ENCODE measurements around the gene ZFAND2A. TPM values are rescaled to one million over a fixed set of nuclear protein-coding genes. Genes with fewer than 3 reads are reported as not detected.
"Not testable (repeated sequence)": the region's sequence is repeated elsewhere in the genome, so short reads cannot be mapped to it uniquely, and the experiment has no call there.

Gene ZFAND2A
- total RNA-seq, 1 experiment from 2014 or later = 23.5 TPM

GRCh38 chr7:1119201-1119600 lies 40.8 kb downstream of the ZFAND2A start:
- DNase-seq (ENCODE audit: low read depth, low spot score) = no peak
- in situ Hi-C loops (cut with HindIII; ENCODE audit: low pct_unique_long_range_greater_than_20kb, low sequenced_read_pairs) = no loop called here

- in situ Hi-C loops (cut with HindIII; ENCODE audit: low pct_unique_long_range_greater_than_20kb, low sequenced_read_pairs) = no loop called here
- no peak for DNase-seq (ENCODE audit: low read depth, low spot score)
Measured at GRCh38 chr7:1117321-1117928, 42.6 kb downstream of the ZFAND2A start.

- DNase-seq (ENCODE audit: low read depth, low spot score); in situ Hi-C loops (cut with HindIII; ENCODE audit: low pct_unique_long_range_greater_than_20kb, low sequenced_read_pairs): not testable (repeated sequence)
Measured at GRCh38 chr7:1116383-1117008, 43.5 kb downstream of the ZFAND2A start.

- DNase-seq (ENCODE audit: low read depth, low spot score); in situ Hi-C loops (cut with HindIII; ENCODE audit: low pct_unique_long_range_greater_than_20kb, low sequenced_read_pairs): not testable (repeated sequence)
Measured at GRCh38 chr7:1115171-1116045, 44.6 kb downstream of the ZFAND2A start.

GRCh38 chr7:1114505-1114904 lies 45.5 kb downstream of the ZFAND2A start:
- no peak for DNase-seq (ENCODE audit: low read depth, low spot score)
- in situ Hi-C loops (cut with HindIII; ENCODE audit: low pct_unique_long_range_greater_than_20kb, low sequenced_read_pairs) = no loop called here

- in situ Hi-C loops (cut with HindIII; ENCODE audit: low pct_unique_long_range_greater_than_20kb, low sequenced_read_pairs) = no loop called here
- DNase-seq (ENCODE audit: low read depth, low spot score) = no peak
Measured at GRCh38 chr7:1114088-1114487, 45.9 kb downstream of the ZFAND2A start.

GRCh38 chr7:1113548-1113885 lies 46.5 kb downstream of the ZFAND2A start:
- in situ Hi-C loops (cut with HindIII; ENCODE audit: low pct_unique_long_range_greater_than_20kb, low sequenced_read_pairs) = no loop called here
- no peak for DNase-seq (ENCODE audit: low read depth, low spot score)

- in situ Hi-C loops (cut with HindIII; ENCODE audit: low pct_unique_long_range_greater_than_20kb, low sequenced_read_pairs) = no loop called here
- DNase-seq (ENCODE audit: low read depth, low spot score) = no peak
Measured at GRCh38 chr7:1112625-1113547, 47.1 kb downstream of the ZFAND2A start.

- in situ Hi-C loops (cut with HindIII; ENCODE audit: low pct_unique_long_range_greater_than_20kb, low sequenced_read_pairs) = no loop called here
- no peak for DNase-seq (ENCODE audit: low read depth, low spot score)
Measured at GRCh38 chr7:1112109-1112508, 47.9 kb downstream of the ZFAND2A start.

GRCh38 chr7:1111156-1111555 lies 48.8 kb downstream of the ZFAND2A start:
- in situ Hi-C loops (cut with HindIII; ENCODE audit: low pct_unique_long_range_greater_than_20kb, low sequenced_read_pairs) = no loop called here
- DNase-seq (ENCODE audit: low read depth, low spot score) = no peak

GRCh38 chr7:1110358-1110757 lies 49.6 kb downstream of the ZFAND2A start:
- no peak for DNase-seq (ENCODE audit: low read depth, low spot score)
- in situ Hi-C loops (cut with HindIII; ENCODE audit: low pct_unique_long_range_greater_than_20kb, low sequenced_read_pairs) = no loop called here

GRCh38 chr7:1109581-1110310 lies 50.2 kb downstream of the ZFAND2A start:
- in situ Hi-C loops (cut with HindIII; ENCODE audit: low pct_unique_long_range_greater_than_20kb, low sequenced_read_pairs) = no loop called here
- no peak for DNase-seq (ENCODE audit: low read depth, low spot score)

- in situ Hi-C loops (cut with HindIII; ENCODE audit: low pct_unique_long_range_greater_than_20kb, low sequenced_read_pairs) = no loop called here
Measured at GRCh38 chr7:1108264-1108920, 51.6 kb downstream of the ZFAND2A start.

GRCh38 chr7:1106793-1107421 lies 53.1 kb downstream of the ZFAND2A start:
- in situ Hi-C loops (cut with HindIII; ENCODE audit: low pct_unique_long_range_greater_than_20kb, low sequenced_read_pairs) = no loop called here

More at GRCh38 chr7:1108264-1108920, 51.6 kb downstream of the ZFAND2A start:
- no peak for DNase-seq (ENCODE audit: low read depth, low spot score)

GRCh38 chr7:1106063-1106792 lies 53.8 kb downstream of the ZFAND2A start:
- in situ Hi-C loops (cut with HindIII; ENCODE audit: low pct_unique_long_range_greater_than_20kb, low sequenced_read_pairs) = no loop called here
- DNase-seq (ENCODE audit: low read depth, low spot score) = no peak

More at GRCh38 chr7:1106793-1107421, 53.1 kb downstream of the ZFAND2A start:
- DNase-seq (ENCODE audit: low read depth, low spot score) = no peak

- in situ Hi-C loops (cut with HindIII; ENCODE audit: low pct_unique_long_range_greater_than_20kb, low sequenced_read_pairs) = no loop called here
- DNase-seq (ENCODE audit: low read depth, low spot score) = no peak
Measured at GRCh38 chr7:1105189-1105588, 54.8 kb downstream of the ZFAND2A start.

Data from SK-MEL-5 (cell line).